Measurements from ENCODE around the gene HRH3.

The HRH3 gene

GRCh38 chr20:62225026-62225425, 4.9 kb upstream of the HRH3 start:
- TF ChIP-seq, protein P1, sequence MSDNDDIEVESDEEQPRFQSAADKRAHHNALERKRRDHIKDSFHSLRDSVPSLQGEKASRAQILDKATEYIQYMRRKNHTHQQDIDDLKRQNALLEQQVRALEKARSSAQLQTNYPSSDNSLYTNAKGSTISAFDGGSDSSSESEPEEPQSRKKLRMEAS (IDR thresholded peaks at IDR 0.05; ENCODE audit: low read depth, low read length), result no peak
- TF ChIP-seq CTCF (IDR thresholded peaks at IDR 0.05; ENCODE audit: low read depth, low read length) (no peak), POLR2A (IDR thresholded peaks at IDR 0.05; ENCODE audit: extremely low read depth, insufficient read length) (no peak), MYC (IDR thresholded peaks at IDR 0.05; ENCODE audit: low read depth, low read length) (no peak)
- no peak for DNase-seq (ENCODE audit: low read depth)
- H3K4me3 ChIP-seq (ENCODE audit: low read depth, low read length), result no peak overlapping the region

DNA sequence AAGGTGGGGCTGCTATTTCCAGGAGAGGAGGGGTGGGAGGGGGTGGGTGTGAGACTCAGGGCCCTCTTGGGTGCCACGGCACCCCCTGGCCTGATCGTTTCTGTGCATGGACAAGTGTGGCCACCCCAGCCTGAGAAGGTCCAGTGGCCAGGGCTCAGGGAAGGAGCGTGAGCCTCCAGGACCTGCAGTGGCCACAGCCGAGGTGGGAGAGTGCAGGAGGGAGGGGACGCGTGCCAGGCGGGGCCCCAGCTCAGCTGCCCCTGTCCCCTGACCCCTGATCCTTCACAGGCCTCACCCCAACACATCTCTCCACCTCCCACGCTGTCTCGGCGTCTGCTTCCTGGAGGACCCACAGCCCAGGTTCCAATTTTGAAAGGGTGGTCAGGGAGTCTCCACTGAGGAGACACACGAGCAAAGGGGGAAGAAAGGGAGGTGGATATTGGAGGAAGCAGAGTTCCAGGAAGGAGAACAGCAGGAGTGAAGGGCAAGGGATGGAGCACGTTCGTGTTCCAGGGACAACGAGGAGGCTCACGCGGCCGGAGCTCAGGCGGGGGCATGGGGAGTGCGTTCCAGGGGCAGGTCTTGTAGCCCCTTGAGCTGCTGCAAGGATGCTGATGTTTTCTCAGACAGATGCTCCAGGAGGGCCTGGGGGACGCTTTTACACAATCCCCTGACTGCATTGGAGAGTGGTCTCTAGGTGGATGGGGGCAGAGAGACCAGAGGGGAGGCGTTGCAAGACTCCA, 4.2 kb upstream of the HRH3 start:
- no peak overlapping the region for H3K4me3 ChIP-seq (ENCODE audit: low read depth, low read length)
- no peak for TF ChIP-seq CTCF (IDR thresholded peaks at IDR 0.05; ENCODE audit: low read depth, low read length)
- TF ChIP-seq POLR2A (IDR thresholded peaks at IDR 0.05; ENCODE audit: extremely low read depth, insufficient read length), result no peak
- TF ChIP-seq MYC (IDR thresholded peaks at IDR 0.05; ENCODE audit: low read depth, low read length), result no peak
- TF ChIP-seq, protein P1 (IDR thresholded peaks at IDR 0.05; ENCODE audit: low read depth, low read length), result no peak
- DNase-seq (ENCODE audit: low read depth), result no peak

DNA sequence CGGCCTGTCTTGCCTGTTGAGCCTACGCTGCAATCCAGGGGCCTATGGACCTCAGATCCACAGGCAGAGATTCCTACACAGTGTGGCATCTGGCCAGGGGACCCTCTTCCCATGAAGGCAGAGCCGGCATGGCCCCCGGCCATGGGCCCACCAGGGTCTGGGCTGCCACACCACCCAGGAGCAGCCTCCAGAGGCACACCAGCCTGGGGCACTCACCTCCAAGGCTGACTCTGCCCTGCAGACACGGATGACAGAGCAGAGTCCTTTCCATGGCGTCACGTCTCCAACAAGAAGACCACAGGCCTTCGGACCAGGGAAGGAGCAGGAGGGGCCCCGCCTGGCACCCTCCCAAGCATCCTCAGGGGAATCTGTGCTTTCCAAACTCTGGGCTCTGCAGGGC, 3.5 kb upstream of the HRH3 start:
- no peak overlapping the region for H3K4me3 ChIP-seq (ENCODE audit: low read depth, low read length)
- no peak for DNase-seq (ENCODE audit: low read depth)
- TF ChIP-seq POLR2A (IDR thresholded peaks at IDR 0.05; ENCODE audit: extremely low read depth, insufficient read length) (no peak), MYC (IDR thresholded peaks at IDR 0.05; ENCODE audit: low read depth, low read length) (no peak), CTCF (IDR thresholded peaks at IDR 0.05; ENCODE audit: low read depth, low read length) (no peak)
- TF ChIP-seq, protein P1 (IDR thresholded peaks at IDR 0.05; ENCODE audit: low read depth, low read length), result no peak

DNA sequence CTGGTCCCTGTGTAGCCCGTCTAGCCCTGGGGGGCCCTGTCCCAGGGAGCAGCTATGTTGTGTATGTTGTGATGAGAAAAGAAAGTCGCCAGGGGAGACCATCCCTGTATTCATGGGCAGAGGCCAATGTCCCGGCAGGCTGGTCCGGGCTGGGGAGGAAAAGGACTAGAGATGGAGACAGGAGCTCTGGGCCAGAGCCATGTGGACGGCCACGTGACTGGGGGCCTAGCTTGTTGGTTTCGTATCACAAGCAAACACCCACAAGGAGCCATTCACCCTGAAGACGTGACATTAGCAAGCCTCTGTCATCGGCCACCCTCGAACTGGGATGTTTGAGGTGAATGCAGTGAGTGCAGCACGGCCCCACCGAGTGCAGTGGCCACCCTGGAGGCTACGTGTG, 2.9 kb upstream of the HRH3 start:
- no peak for DNase-seq (ENCODE audit: low read depth)
- no peak overlapping the region for H3K4me3 ChIP-seq (ENCODE audit: low read depth, low read length)
- no peak for TF ChIP-seq CTCF (IDR thresholded peaks at IDR 0.05; ENCODE audit: low read depth, low read length)
- TF ChIP-seq POLR2A (IDR thresholded peaks at IDR 0.05; ENCODE audit: extremely low read depth, insufficient read length), result no peak
- no peak for TF ChIP-seq MYC (IDR thresholded peaks at IDR 0.05; ENCODE audit: low read depth, low read length)
- TF ChIP-seq, protein P1 (IDR thresholded peaks at IDR 0.05; ENCODE audit: low read depth, low read length), result peak; percentile 25; the same call in 1 of the 2 replicates

- no peak overlapping the region for H3K4me3 ChIP-seq (ENCODE audit: low read depth, low read length)
- TF ChIP-seq, protein P1 (IDR thresholded peaks at IDR 0.05; ENCODE audit: low read depth, low read length), result no peak
- TF ChIP-seq CTCF (IDR thresholded peaks at IDR 0.05; ENCODE audit: low read depth, low read length) (no peak), MYC (IDR thresholded peaks at IDR 0.05; ENCODE audit: low read depth, low read length) (no peak), POLR2A (IDR thresholded peaks at IDR 0.05; ENCODE audit: extremely low read depth, insufficient read length) (no peak)
These were observed 2.3 kb upstream of the HRH3 start for GRCh38 chr20:62222266-62222850.

More at GRCh38 chr20:62222266-62222850, 2.3 kb upstream of the HRH3 start:
- no peak for DNase-seq (ENCODE audit: low read depth)
